Stimulated activated CD8-positive, alpha-beta memory T cell treated with anti-CD3 and anti-CD28 coated beads, Interleukin-2, amount 100 ng/mL, for 1 hour (primary cell): ENCODE data around the gene CFAP221.
A peak's percentile ranks its signal among the peaks of the same experiment; 100 is the strongest.
"Not testable (repeated sequence)": the region's sequence is repeated elsewhere in the genome, so short reads cannot be mapped to it uniquely, and the experiment has no call there.

Experiments used
- DNase-seq, 2 donors: peaks; one replicate each; pipeline ENCODE4 v3.0.0-alpha.2; 2020; ENCODE audit warnings: low read depth in 2 of 2

Gene CFAP221

DNA sequence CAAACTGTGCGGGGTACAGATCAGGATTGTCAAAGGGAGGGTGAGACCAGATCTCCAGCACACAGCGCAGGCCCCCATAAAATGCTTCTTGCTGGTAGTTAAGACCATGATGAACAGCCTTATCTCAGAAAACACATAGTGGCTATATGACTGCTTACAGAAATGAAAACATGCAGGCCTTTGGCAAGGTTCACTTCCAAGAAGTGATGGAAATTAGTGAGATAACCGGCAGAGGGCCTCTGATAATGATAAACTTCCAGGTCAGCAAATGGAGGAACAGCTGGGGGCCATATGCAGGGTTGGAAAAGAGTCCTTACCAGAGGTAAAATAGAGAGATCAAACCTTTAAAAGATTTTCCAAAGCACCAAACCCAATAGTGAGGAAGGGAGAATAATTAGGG lies 46.6 kb downstream of the CFAP221 start:
- no peak for DNase-seq

- no peak for DNase-seq
These were observed 47.3 kb downstream of the CFAP221 start for GRCh38 chr2:119591523-119591922.

DNA sequence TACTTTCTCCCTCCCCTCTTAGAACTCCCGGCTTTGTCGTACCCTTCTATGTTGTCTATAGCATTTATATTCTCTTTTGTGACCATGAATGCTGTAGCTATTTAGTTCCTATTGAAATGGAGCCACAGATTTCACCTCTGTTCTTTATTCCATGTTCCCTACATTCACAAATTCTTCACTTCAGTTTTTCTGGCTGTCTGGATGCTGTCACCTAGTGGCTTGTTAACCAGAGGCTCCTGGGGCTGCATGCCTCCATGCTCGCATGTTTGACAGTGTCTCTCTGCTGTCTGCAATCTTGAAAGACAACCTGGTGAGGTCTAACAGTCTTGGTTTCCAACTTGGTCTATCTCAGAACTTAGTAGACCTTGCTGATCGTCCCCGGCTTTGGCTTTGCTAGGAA lies 48.2 kb downstream of the CFAP221 start:
- DNase-seq: no peak

DNA sequence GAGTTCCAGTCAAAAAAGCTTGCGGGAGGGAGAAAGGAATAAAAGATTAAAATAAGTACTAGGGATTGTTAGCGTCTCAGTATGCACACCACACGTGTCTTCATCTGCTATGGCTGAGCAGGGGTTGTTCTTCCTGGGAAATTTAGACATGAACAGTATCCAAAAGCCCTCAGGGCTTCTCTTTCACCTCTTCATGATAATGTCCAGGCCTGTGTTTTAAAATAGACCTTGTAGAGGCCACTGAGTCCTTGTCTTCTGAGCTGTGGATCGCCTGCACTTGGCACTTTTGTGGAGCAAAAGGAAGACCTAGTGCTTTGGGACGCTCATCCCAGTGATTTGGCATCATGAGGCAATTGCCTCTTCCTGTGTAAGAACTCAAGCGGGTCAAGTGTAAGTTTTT lies 52.4 kb downstream of the CFAP221 start:
- no peak for DNase-seq

GRCh38 chr2:119598596-119599263 lies 54.5 kb downstream of the CFAP221 start:
- no peak for DNase-seq

DNA sequence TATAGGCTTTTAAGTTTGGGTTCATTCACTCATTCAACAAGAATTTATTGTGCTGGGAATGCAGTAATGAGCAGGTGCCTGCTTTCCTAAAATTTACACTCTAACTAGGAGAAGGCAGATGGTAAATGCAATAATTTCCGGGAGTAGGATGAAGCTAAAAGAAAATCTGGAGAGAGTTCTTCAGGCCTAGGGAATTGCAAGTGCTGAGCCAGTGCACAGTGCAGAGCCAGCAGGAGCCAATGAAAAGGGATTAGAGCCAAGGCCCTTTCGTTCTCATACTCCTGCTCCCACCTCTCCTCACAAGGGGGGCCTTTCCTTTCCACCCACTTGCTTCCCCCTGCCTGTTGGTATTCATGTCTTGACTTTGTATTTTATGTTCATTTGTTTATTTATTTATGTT lies 55.1 kb downstream of the CFAP221 start:
- no peak for DNase-seq

- no peak for DNase-seq
These were observed 60.8 kb downstream of the CFAP221 start for GRCh38 chr2:119605096-119605495.

GRCh38 chr2:119606674-119607073 lies 62.4 kb downstream of the CFAP221 start:
- no peak for DNase-seq

DNA sequence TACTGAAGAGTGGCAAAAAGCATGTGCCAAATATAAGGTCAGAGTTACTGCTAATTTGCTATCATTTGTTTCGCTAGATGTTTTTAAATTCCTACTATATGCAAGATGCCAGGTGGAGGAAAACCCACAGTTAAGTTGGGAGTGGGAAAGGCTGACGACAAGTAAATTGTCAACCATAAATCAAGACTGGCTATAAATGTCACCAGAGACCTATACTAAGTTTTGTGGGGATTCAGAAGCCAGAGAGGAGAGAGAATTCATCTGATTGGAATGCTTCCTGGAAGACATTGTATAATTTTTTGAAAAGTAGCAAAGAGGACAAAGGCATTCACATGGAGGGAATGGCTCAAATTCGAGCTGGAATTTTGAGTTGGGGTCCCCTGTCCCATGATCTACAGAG lies 64.3 kb downstream of the CFAP221 start:
- DNase-seq: no peak

GRCh38 chr2:119609337-119609736 lies 65.1 kb downstream of the CFAP221 start:
- DNase-seq: no peak

DNA sequence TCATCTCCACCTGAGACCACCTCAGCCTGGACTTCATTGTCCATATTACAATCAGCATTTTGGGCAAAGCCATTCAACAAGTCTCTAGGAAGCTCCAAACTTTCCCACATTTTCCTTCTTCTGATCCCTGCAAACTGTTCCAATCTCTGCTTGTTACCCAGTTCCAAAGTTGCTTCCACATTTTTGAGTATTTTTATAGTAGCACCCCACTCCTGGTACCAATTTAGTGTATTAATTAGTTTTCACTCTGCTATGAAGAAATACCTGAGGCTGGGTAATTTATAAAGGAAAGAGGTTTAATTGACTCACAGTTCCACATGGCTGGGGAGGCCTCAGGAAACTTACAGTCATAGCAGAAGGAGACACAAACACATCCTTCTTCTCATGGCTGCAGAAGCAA lies 69.9 kb downstream of the CFAP221 start:
- DNase-seq: not testable (repeated sequence)

DNA sequence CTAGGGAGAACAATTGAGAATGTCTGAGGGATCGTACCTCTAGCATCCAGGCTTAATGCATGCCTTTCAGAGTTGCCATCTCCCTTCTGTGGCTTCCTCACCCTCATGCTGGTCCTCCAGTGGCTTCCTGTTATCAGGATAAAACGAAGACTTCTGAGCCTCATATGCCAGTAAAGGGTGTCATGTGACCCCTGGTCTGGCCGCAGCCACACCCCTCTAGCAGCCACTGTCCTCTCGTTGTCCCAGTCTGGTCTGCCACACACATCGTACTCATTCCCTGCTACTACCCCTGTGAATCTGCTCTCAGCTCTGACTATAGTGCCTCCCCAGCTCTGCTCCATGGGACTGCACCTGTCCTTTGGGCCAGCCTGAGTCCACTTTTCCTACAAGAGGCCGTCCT lies 72.2 kb downstream of the CFAP221 start:
- no peak for DNase-seq

DNA sequence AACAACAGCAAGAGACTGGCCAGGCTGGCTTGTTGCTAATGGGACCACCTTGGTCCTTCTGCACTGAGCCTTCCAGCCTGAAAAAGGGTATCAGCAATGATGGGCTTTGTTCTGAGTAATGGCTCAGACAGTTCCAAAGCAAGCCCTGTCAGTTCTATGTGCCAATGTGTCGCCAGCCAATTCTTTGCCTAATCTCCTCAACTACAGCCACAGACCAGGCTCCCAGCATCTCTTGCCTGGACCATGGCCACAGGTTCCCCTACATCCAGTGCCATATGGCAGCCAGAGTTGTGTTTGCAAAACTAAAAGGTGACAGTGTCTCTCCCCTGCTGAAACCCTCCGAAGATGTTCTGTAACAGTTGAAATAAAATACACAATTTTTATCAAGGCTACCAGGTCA lies 73.2 kb downstream of the CFAP221 start:
- DNase-seq: no peak

DNA sequence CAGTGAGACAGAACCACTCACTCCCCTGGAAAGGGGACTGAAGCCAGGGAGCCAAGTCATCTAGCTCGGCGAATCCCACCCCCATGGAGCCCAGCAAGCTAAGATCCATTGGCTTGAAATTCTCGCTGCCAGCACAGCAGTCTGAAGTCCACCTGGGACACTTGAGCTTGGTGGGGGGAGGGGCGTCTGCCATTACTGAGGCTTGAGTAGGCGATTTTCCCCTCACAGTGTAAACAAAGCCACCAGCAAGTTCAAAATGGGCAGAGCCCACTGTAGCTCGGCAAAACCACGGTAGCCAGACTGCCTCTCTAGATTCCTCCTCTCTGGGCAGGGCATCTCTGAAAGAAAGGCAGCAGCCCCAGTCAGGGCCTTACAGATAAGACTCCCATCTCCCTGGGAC lies 74.5 kb downstream of the CFAP221 start:
- not testable (repeated sequence) for DNase-seq

DNA sequence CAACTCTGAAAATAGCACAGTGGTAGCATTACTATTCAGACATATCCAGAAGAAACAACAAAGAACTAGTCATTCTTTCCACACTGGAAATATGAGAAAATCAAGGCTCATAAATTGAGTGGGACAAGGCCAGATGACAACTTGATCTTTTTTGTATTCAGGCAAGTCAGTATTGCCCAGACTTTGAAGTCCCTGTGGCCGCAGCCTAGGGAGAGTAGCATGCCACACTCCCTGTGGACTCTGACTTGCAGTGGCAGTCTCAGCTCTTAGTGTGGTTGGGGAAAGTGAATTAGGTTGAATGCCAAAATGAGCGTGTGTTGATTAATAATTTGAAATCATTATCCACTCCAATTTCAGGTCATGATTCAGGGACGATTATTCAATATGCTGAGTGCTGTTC lies 81.0 kb downstream of the CFAP221 start:
- no peak for DNase-seq

DNA sequence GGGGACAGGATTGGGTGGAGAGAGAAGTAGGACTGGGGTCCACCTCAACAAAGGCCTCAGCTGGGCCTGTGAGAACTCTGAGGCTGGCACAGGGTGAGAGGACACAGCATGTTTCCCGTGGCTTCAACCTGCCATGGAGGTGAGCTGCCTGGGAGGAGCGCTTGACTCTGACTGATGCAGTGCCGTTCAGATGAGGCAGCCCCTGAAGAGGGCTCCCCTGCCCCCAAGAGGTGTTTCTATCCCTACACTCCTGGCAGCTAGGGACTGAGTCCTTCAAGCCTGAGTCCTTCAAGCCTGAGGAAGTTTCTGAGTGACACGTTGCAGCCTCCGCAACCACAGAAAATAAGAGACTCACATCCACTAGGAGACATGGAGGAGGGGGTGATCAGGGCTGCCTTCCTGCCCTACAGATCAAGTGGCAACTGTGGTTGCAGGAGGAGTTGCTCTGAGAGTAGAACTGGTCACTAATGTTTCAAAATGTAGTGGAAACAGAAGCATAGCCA lies 85.1 kb downstream of the CFAP221 start:
- DNase-seq: no peak

DNA sequence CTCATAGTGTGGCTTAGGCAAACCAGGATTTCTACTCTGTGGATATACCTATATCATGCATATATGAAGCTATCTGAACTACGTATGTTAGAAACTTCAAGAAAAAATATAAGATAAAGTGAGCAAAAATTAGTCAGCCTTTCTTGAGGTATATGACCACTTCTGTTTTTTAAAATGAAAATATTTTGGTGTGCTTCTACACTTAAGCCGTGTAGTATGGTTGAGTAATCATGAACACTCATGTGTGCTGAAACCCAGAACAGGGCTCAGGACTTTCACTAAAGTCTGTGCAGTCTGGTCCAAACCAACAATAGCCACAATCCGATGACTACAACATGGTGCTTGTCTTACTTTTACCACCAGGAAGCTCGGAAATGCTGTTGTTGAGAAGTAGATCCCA lies 85.9 kb downstream of the CFAP221 start:
- no peak for DNase-seq

GRCh38 chr2:119637371-119637770 lies 93.1 kb downstream of the CFAP221 start:
- no peak for DNase-seq

GRCh38 chr2:119638246-119638645 lies 94.0 kb downstream of the CFAP221 start:
- DNase-seq: no peak

DNA sequence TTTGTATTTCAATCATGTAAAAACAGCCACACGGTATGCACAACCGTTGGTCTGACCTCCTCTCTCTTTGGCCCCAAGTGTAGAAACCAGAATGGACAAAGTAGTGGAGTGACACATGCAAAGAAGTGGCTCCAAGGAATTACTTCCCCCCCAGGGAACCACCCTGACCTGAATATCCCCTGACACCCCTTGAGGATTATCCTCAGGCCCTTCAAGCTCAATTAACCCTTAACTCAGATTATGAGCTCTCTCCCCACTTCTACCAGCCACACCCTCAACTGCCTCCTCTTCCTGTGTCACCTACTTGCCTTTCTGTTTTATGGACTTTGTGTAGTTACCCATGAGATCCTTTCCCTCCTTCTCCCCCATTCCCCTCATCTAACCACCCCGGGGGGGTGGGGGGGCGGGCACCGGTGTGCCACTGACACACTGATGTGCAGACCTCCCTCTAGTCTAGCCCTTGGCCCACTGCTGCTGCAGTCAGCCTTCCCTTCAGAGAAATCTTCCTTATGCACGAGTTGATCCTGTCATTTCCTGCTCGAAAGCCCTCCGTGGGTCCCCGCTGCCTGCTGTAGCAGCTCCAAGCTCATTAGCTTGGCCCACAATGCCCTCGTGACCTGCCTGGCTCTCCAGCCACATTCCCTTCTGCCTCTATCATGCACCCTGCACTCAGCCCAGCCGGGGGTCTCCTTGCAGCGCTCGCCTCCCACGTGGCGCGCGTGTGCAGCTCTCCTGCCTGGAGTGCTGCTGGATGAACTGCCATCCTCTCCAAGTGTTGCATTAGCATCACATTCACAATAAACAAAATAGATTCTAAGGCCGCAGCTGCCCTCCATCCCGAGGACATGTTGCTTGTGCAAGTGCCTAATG lies 94.7 kb downstream of the CFAP221 start:
- no peak for DNase-seq

- DNase-seq: peak; percentile 48 to 62
These were observed 97.5 kb downstream of the CFAP221 start for GRCh38 chr2:119641562-119642258.

- no peak for DNase-seq
These were observed 99.9 kb downstream of the CFAP221 start for GRCh38 chr2:119644186-119644585.
